ENCODE results near the gene MTHFD1L.

Gene MTHFD1L

DNA sequence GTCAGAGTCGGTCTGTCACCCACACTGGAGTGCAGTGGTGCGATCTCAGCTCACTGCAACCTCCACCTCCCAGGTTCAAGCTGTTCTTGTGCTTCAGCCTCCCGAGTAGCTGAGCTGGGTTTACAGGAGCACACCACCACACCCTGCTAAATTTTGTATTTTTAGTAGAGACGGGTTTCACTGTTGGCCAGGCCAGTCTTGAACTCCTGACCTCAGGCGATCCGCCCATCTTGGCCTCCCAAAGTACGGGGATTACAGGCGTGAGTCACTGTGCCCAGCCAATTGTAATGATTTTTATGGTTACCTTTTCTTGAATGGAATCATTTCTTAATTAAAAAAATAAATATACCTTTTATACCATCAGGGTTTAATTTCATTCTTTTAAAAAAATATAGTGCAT, 105.7 kb downstream of the MTHFD1L start:
- H3K4me3 ChIP-seq (ENCODE audit: low read length): no peak overlapping the region
- DNase-seq (ENCODE audit: low read depth, low spot score): no peak

DNA sequence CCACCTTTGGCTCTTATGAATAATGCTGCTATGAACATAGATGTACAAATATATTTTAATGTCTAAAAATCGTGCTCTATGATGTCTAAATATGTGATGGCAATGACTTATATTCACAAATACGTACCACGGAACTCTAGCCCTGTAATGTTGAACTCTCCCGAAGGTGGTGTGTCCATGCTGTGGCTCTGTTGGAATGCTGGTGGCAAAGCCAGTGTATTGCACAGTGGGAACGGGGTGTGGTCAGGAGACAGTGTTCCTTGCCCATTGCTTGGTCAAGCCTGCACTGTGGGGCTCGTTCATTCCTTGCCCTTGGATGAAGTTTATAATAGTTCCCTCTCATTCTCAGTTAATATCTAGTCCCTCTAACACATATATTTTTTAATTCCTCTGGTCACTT, 109.6 kb downstream of the MTHFD1L start:
- no peak for DNase-seq (ENCODE audit: low read depth, low spot score)
- no peak overlapping the region for H3K4me3 ChIP-seq (ENCODE audit: low read length)

DNA sequence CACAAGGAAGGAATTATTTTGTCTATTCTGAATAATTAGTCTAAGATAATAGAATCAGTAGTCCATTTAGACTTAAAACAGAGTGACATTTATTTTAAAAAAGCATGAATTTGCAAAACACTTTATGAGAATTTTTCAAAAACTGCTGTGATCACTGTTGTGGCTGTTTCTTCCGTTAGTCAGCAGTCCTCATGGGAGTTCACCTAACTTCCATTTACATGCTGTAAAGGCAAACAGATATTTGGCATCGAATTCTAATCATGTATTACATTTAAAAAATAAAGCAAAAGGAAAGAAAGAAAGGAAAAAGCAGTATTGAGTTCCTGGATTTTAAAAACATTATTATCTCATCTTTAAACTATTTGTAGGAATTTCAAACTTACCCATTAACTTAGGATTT, 111.8 kb downstream of the MTHFD1L start:
- H3K4me3 ChIP-seq (ENCODE audit: low read length): no peak overlapping the region

DNA sequence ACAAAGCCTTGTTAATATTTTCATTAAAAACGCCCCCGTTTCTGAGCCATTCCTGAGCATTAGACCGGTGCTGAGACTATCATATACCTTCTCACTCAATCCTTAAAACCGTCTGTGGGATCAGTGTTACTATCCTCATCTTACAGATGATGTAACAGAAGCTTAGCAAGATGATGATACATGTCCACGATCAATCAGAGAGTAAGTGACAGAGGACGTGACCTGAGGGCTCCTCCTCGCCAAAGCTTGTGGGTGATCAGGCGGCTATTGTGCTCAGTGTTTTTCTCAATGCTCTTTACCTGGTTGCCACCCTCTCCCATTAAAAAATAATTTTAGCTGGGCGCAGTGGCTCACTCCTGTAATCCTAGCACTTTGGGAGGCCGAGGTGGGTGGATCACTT, 113.1 kb downstream of the MTHFD1L start:
- no peak for DNase-seq (ENCODE audit: low read depth, low spot score)
- H3K4me3 ChIP-seq (ENCODE audit: low read length): no peak overlapping the region

More for the DNA sequence above, 111.8 kb downstream of the MTHFD1L start:
- DNase-seq (ENCODE audit: low read depth, low spot score): no peak

DNA sequence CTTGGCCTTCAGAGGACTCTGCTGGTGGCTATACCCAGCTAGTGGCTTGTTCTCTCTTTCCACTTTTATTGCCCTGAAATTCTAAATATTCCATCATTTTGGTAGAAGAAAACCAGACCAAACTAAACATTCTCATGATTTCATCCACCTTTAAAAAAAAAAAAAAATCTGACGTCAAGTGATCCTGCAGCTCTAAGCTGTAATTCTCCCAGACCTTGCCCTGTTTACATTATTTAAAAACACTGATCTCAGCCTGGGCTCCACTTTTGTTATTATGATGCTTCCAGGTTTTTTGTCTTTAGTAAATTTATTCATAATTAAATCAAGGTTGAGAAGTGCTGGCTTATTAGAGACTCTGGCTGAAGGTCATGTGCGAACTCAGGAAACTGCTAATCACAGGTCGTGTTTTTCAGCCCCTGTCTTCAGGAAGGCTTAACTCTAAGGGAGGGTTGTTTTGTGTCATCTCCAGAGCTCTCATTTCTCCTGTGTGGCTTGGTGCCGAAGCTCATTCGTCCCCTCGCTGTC, 114.4 kb downstream of the MTHFD1L start:
- no peak for DNase-seq (ENCODE audit: low read depth, low spot score)
- H3K4me3 ChIP-seq (ENCODE audit: low read length): no peak overlapping the region

DNA sequence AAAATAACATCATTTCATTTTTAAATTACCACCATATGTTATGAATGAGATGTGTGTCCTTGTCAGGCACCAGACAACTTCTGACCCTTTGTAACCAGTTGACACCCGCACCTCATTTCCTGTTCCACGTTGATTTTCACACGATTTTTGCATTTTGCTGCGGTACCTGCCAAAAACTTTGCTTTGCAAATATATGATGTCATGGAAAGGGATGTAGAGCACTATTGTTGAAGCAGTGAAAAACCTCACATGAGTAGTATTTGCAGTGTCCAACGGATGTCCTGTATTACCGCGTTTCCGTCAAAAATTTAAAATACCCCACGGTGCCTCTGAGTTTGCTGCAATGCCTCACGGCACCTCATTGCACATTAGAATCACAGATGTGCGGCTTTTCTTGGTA, 115.6 kb downstream of the MTHFD1L start:
- H3K4me3 ChIP-seq (ENCODE audit: low read length): no peak overlapping the region
- DNase-seq (ENCODE audit: low read depth, low spot score): no peak

DNA sequence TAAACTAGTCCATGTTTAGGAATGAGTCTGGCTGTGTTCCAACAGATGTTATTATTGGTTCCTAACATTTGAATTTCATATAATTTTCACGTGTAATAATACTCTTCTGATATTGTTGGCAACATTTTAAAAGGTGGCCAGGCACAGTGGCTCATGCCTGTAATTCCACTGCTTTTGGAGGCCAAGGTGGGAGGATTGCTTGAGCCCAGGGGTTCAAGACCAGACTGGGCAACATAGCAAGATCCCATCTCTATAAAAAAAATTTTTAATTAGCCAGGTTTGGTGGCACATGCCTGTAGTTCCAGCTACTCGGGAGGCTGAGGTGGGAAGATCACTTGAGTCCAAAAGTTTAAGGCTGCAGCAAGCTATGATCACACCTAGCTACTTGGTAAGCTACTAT, 116.2 kb downstream of the MTHFD1L start:
- no peak overlapping the region for H3K4me3 ChIP-seq (ENCODE audit: low read length)
- no peak for DNase-seq (ENCODE audit: low read depth, low spot score)

DNA sequence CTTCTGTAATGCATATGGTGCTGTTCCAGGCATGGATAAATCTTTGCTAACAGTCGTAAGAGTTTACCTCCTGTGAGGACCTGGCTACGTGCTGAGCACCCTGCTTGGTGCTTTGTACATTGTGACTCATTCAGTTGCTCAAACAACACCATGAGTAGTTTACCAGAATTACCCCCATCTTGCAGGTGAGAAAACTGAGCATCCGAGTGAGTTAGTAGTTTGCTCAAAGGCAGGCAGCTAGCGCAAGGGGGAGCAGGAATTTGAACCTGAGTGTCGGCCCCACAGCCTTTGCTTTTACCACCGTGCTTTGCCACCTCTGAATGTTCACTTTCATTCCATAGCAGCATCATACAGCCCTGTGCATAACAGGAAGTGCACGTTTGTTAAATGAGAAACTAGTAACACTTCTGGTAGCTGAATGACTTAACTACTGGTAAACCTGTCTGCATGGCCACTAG, 121.9 kb downstream of the MTHFD1L start:
- H3K4me3 ChIP-seq (ENCODE audit: low read length): no peak overlapping the region
- no peak for DNase-seq (ENCODE audit: low read depth, low spot score)

DNA sequence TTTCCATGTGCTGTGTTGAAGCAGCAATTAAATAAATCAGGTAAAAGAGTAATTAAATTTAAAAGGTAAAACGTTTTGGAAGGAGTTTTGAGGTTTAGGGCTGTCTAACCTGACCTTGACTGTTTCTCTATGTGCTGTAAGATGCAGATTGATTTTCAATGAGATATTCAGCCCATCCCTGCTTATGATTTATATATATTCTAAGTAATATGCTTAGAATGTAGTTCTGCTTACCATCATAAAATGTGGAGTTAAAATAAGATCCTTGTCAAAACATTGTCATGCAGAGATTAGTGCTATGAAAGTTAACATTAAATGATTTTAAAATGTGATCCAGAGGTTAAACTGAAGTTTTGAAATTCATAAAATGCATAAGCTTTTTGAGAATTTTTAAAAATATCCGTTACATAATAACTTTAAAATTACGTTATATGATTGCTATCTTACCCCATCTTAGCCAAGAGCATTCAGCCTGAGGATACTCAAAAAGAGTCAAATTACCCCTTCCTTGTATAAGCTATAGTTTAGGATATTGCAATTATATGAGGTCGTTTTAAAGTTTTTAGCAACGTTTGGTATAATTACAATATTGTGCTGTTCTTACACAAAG, 122.5 kb downstream of the MTHFD1L start:
- H3K4me3 ChIP-seq (ENCODE audit: low read length): no peak overlapping the region
- no peak for DNase-seq (ENCODE audit: low read depth, low spot score)

DNA sequence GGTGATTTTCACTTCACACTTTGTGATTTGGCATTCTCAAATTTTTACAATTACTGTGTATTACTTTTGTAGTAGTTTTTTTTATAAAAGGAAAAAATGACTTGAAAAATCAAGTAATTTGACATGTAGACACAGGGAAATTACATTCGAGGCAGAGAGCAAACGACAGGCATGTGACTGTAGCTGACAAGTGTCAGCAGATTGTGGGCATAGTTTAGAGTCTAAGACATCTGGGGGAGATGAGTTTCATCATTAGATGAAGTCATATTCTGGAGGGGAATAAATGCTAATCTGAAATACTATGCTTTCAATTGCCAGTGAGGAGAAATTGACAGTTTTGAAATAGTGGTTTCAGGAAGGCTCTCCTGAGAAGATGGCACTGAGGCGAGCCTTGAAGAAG, 126.0 kb downstream of the MTHFD1L start:
- no peak for DNase-seq (ENCODE audit: low read depth, low spot score)

DNA sequence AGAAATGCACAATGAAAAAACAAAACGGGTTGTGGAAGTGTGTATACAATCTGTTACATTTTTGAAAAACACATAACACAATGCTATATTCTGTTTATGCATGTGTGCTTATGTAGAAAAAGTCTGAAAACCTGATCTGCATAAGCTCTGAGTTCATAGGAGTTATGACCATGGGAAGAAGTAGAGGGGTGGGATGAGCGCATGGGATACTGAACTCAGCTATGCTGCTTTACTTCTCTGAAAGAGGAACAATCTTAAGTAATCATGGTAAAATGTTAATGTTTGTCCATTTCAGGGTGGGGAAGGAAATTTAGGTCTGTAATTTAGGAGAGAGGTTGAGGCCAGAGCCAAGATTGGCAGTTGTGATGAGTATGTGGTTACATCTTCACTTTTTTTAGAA, 126.8 kb downstream of the MTHFD1L start:
- H3K4me3 ChIP-seq (ENCODE audit: low read length): no peak overlapping the region
- no peak for DNase-seq (ENCODE audit: low read depth, low spot score)

More for the DNA sequence above, 126.0 kb downstream of the MTHFD1L start:
- H3K4me3 ChIP-seq (ENCODE audit: low read length): no peak overlapping the region

DNA sequence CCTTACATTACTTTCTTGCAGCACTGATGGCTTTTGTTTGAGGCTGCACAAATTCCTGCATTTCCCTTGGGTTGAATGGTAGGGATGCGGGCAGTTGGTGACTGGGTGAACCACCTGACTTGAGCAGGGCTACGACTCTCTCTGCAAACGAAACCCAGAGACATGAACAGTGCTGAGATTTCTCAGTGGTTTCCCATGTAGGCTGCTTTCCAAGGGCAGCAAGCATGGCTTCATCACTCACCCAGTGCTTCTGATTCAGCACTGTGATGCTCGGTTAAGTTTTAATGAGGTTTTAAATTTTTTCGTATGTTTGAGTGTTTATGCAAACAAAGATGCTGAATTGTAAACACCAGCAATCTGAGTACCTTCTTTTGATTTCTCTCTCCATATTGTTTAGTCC, 127.2 kb downstream of the MTHFD1L start:
- H3K4me3 ChIP-seq (ENCODE audit: low read length): no peak overlapping the region
- DNase-seq (ENCODE audit: low read depth, low spot score): no peak

DNA sequence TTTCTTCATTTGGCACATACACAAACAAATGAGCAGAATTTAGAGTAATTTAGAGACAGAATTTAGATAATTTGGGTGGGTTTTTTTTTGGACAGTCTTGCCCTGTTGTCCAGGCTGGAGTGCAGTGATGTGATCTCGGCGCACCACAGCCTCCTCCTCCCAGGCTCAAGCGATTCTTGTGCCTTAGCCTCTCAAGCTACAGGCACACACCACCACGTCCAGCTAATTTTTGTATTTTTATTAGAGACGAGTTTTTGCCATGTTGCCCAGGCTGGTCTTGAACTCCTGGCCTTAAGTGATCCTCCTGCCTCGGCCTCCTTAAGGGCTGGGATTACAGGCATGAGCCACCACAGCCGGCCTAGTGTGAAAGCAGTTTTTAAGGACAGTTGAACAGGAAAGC, 127.8 kb downstream of the MTHFD1L start:
- H3K4me3 ChIP-seq (ENCODE audit: low read length): no peak overlapping the region
- no peak for DNase-seq (ENCODE audit: low read depth, low spot score)

DNA sequence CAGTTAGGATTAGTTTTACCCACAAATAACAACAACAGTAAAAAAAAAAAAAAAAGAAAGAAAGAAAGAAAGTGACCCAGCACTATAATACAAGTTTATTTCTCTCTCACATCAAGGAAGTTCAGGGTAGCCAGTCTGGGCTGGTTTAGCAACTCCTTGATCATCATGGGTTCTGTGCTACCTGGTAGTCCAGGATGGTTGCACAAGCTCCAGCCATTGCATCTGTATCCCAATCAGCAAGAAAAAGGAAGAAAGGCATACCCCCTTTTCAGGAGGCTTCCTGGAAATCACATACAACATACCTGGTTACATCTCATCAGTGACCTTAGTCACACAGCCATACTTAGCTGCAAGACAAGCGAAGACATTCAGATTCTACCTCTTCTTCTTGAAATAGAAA, 128.5 kb downstream of the MTHFD1L start:
- H3K4me3 ChIP-seq (ENCODE audit: low read length): no peak overlapping the region
- DNase-seq (ENCODE audit: low read depth, low spot score): no peak

DNA sequence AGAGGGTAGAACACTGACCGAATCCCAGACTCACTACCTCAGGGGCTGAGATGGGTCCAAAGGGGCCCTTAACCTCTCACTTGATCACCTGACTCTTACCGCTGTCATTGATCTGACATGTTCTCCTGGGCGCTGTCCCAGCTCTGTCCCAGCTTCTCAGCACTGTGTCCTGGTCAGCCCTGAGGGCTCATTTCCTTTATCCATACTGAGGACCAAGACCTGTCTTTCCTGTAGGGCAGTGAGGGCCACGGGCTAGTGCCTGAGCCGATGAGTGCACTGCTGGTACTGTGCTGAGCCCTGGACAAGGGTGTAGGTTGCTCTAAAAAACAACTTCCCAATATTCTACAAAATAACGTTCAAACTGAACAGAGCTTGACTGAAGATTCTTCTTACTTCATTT, 131.5 kb downstream of the MTHFD1L start:
- H3K4me3 ChIP-seq (ENCODE audit: low read length): no peak overlapping the region
- DNase-seq (ENCODE audit: low read depth, low spot score): no peak

DNA sequence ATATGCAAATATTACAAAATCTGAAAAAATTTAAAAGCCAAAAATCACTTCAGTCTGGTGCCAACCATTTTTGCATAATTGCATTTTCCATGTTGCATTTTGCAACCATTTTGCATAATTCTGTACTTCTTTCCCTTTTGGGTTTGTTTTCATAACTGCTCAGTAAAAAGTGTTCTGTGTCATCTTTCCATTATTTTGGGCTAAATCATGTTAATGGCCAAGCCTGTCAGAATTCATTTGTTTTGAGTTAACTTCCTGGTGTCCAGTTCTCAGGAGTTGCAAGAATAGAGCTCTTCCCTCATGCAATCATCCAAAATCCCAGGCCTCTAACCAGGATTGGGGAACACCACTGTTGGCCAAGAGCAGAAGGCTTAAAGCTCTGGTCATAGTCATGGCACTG, 133.6 kb downstream of the MTHFD1L start:
- DNase-seq (ENCODE audit: low read depth, low spot score): no peak
- no peak overlapping the region for H3K4me3 ChIP-seq (ENCODE audit: low read length)

DNA sequence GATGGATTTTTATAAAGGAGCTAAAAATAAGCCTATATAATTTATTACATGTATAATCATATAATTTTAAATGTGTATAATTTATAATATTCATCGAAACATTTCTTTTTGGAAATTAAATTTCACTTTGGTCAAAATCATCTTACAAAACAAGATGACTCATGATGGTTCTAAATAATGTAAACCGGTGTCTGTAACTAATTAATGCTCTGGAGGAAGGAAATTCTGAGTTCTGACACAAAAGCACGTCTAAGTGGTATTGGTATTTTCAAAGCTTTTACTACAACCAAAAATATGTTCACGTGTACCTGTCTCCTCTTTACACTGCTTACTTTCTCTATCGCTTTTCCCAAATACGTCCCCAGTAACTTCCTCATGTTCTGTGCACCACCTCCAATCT, 134.1 kb downstream of the MTHFD1L start:
- no peak for DNase-seq (ENCODE audit: low read depth, low spot score)
- no peak overlapping the region for H3K4me3 ChIP-seq (ENCODE audit: low read length)

DNA sequence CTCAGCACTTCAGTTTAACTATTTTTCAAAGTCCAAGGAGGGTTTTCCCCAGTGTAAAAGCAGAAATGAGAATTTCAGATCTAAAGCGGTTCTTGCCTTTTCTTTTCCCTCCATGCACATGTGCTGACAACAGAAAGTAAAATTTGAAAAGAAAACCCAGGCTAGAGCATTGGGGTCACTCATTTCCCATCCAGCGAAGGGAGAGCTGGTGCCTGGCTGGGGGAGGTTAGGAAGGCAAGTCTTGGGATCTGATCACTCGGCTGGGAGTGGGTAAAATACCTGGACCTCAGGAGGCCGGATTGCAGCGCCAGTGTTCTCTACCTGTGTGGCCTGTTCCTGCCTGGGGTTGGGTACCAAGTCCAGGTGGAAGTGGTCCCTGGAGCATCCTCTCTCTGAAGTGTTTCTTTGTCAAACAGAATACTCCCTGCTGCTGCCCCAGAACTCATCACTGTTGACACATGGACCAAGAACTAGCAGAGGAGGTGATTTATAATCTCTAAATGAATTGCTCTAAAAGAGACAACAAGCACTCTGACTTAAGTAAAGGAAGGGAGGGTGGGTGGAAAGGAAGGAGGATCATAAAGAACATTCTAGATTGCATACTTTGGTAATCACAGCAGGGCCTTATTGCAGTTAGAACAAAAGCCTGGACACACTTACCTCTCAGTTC, 136.0 kb downstream of the MTHFD1L start:
- no peak for DNase-seq (ENCODE audit: low read depth, low spot score)
- H3K4me3 ChIP-seq (ENCODE audit: low read length): no peak overlapping the region

DNA sequence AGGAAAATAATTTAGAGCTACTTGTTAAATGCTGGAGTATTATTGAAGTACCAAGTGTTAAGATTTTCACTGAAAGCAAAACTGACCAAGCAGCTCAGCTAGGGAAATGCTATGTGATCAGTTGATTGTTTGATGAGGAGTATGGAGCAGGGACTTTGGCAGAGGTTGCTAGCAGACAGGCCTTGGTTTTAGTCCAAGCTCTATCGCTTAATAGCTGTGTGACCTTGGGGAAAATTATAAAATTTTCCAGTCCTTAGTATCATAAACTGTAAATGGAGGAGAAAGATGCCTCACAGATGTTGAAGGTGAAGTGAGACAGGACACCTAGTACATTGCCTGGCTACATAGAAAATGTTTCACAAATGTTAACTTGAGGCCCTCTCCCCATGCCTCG, 136.6 kb downstream of the MTHFD1L start:
- no peak for DNase-seq (ENCODE audit: low read depth, low spot score)
- H3K4me3 ChIP-seq (ENCODE audit: low read length): no peak overlapping the region

DNA sequence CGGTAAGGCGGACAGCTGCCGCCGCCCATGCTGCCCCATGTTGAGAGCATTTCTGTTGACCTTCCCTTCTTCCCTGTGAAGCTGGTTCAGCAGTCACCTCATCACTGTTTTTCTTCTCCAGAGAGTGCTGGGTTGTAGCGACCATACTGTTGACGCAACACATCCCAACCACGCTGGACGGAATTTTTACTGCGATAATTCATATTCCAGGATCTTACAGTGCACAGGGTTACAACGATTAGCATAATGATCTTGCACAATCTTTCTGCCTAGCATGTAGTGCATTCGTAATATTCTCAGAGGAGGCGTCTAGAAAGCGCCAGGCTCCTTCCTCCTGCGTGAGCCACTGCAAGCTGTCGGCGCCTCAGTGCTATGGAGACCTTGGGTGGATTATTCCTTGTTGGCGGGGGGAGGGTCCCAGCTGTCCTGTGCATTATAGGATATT, 137.0 kb downstream of the MTHFD1L start:
- DNase-seq (ENCODE audit: low read depth, low spot score): no peak
- no peak overlapping the region for H3K4me3 ChIP-seq (ENCODE audit: low read length)
